Colonic mucosa (tissue), 4 donors: ENCODE results near the gene RAET1L. TPM values are rescaled to one million over a fixed set of nuclear protein-coding genes. Genes with fewer than 3 reads are reported as not detected.

ENCODE experiments used
- DNase-seq: peaks from one replicate; pipeline ENCODE4 v3.0.0-alpha.2; 2020
- H3K27ac ChIP-seq: fragments of 200-600 bp; one replicate; pipeline ENCODE4 v1.8.0; 2021
- H3K27me3 ChIP-seq: fragments of 200-600 bp; one replicate; pipeline ENCODE4 v1.8.0; 2021
- H3K36me3 ChIP-seq: fragments of 200-600 bp; one replicate; pipeline ENCODE4 v1.8.0; 2021
- H3K4me1 ChIP-seq: fragments of 200-600 bp; one replicate; pipeline ENCODE4 v1.8.0; 2021; ENCODE audit warnings: mild to moderate bottlenecking
- H3K4me3 ChIP-seq: fragments of 200-600 bp; one replicate; pipeline ENCODE4 v1.8.0; 2021
- H3K9ac ChIP-seq, 2 donors: one replicate each; pipeline ENCODE4 v1.7.0; 2013; ENCODE audit warnings: control low read depth in 2 of 2, low read depth in 2 of 2, low read length in 2 of 2
- H3K9me3 ChIP-seq: fragments of 200-600 bp; one replicate; pipeline ENCODE4 v1.8.0; 2021
- intact Hi-C: fragments of 100-400 bp; cut with DNase I; formaldehyde crosslinking; loops from one replicate; pipeline ENCODE4 v1.14.1; 2022
- total RNA-seq, 2 donors: library from RNA; stranded (reverse); fragmentation: NEBNext Ultra II Directional in 1 of 2; extraction: Animal tissue kit (Norgen Biotek cat#: 25700) in 1 of 2; gene quantifications; one replicate each; pipeline ENCODE4 v1.2.1, GENCODE V29; 2021
- TF ChIP-seq, protein P1 (sequence below): fragments of 200-600 bp; IDR thresholded peaks from one replicate; pipeline ENCODE4 v1.8.0; 2022; ENCODE audit warnings: antibody characterized with exemption, mild to moderate bottlenecking
- donor health status: healthy.
- donor health status: DM: no; HTN: no; CAD: no.
- donor health status: DM: no; HTN: no; CAD: no.

RAET1L gene
- total RNA-seq, 2 donors from 2014 or later: 0.24 to 3.2 TPM

DNA sequence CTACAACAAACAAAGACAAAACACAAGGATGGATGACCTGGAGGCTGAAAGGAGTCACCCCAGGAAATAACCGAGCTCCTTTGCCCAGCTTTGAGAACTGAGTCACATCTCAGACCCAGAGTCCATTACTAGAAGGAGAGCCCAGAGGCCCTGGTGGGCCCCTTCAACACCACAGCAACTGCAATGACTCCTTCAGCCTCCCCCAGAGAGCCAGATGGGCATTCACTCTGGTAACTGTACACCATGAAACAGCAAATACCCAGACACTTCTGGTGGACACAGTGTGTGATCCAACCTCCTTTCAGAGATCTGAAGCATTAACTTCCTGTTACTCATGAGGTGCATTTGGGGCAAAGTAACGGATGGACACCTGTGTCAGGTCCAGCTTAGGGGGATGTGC lies 22.6 kb downstream of the RAET1L start:
- no peak for DNase-seq
- peaks cover 5% of the 10 kb centered on the region for H3K4me1 ChIP-seq
- no peaks in the 10 kb centered on the region for H3K27me3 ChIP-seq
- TF ChIP-seq, protein P1, sequence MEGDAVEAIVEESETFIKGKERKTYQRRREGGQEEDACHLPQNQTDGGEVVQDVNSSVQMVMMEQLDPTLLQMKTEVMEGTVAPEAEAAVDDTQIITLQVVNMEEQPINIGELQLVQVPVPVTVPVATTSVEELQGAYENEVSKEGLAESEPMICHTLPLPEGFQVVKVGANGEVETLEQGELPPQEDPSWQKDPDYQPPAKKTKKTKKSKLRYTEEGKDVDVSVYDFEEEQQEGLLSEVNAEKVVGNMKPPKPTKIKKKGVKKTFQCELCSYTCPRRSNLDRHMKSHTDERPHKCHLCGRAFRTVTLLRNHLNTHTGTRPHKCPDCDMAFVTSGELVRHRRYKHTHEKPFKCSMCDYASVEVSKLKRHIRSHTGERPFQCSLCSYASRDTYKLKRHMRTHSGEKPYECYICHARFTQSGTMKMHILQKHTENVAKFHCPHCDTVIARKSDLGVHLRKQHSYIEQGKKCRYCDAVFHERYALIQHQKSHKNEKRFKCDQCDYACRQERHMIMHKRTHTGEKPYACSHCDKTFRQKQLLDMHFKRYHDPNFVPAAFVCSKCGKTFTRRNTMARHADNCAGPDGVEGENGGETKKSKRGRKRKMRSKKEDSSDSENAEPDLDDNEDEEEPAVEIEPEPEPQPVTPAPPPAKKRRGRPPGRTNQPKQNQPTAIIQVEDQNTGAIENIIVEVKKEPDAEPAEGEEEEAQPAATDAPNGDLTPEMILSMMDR: no peak
- no peak overlapping the region for H3K27ac ChIP-seq
- H3K9ac ChIP-seq: no peak overlapping the region
- H3K36me3 ChIP-seq: no peaks in the 10 kb centered on the region
- no peak overlapping the region for H3K4me3 ChIP-seq
- intact Hi-C loops: no loop called here
- H3K9me3 ChIP-seq: no peaks in the 10 kb centered on the region

DNA sequence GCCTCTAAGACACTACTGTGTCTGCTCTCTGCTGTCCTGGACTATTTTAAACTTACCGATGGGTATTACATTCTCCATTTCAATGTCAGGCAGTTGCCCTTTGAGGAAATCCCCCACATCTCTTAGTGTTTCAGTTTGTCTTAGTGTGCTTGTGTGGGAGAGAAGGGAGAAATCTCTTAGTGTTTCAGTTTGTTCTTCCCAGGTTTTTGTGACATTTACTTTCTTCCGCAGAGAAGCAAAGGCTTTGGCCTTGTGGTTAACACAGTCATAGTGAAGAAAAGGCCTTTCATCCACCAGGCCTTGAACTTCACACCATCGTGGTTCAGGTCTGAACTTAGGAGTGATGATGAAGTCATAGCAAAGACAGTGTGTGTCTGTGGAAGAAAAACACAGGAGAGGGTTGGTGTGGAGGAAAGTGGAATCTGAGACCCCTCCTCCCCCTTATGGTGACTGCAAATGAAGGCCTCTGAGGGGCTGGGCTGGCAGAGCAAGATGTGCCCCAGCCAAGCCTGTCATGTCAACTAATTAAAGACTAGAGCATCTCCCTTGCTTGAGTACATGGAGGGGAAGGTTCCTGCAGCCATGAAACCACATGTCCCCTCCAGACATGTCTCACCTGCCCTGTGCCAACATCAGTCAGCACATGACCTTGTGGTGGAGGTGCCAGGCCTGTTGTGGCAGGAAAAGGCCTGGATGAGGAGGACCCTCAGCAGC lies 23.9 kb downstream of the RAET1L start:
- Histone ChIP-seq H3K36me3 (no peaks in the 10 kb centered on the region), H3K4me3 (no peak overlapping the region), H3K9me3 (no peaks in the 10 kb centered on the region), H3K4me1 (peaks cover 5% of the 10 kb centered on the region), H3K9ac (no peak overlapping the region), H3K27me3 (no peaks in the 10 kb centered on the region), H3K27ac (no peak overlapping the region)
- TF ChIP-seq, protein P1: no peak
- no peak for DNase-seq
- intact Hi-C loops: no loop called here

DNA sequence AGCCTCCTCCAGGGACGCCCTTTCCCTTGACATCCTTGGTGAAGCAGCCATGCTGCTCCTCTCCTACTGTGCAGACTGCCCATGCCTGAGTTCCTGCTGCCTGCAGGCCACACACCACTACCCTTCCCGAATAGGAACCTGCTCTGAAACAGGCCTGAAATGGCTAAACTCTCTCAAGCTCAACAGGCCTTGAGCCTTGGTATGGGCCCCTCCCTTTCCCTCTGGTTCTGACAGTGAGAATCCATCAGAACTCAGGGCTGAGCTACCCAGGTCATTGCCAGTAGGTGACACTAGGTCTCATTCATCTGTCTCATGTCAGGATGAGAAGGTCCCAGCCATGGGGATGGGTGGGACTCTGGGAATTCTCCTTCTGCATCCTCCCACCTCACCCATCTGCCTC lies 25.7 kb downstream of the RAET1L start:
- intact Hi-C loops: no loop called here
- Histone ChIP-seq H3K27ac (no peak overlapping the region), H3K36me3 (no peaks in the 10 kb centered on the region), H3K4me3 (no peak overlapping the region), H3K27me3 (peaks cover 10% of the 10 kb centered on the region), H3K9me3 (no peaks in the 10 kb centered on the region), H3K4me1 (peaks cover 3% of the 10 kb centered on the region), H3K9ac (no peak overlapping the region)
- DNase-seq: no peak
- TF ChIP-seq, protein P1: no peak

DNA sequence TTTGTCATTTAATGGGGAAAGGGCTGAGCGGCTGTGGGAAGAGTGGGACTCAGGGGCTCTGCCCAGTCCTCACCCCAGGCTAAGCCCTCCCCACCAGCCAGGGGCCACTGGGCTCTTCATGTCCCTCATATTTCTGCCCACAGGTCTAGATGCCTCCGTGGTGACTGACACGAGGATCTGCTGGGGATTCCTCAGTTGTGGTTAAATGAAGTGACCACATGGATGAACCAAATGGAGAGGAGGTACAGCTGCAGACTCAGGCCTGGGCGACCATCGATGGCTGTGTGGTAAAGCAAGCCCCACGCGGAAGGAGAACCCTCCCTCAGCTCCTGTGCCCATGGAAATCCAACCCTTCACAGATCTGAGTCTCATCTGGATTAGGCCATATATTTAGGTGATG lies 29.4 kb downstream of the RAET1L start:
- DNase-seq: no peak
- intact Hi-C loops: no loop called here
- Histone ChIP-seq H3K4me1 (peaks cover 4% of the 10 kb centered on the region), H3K27ac (no peak overlapping the region), H3K36me3 (no peaks in the 10 kb centered on the region), H3K9ac (no peak overlapping the region), H3K9me3 (no peaks in the 10 kb centered on the region), H3K27me3 (peaks cover 42% of the 10 kb centered on the region), H3K4me3 (no peak overlapping the region)
- TF ChIP-seq, protein P1: no peak

DNA sequence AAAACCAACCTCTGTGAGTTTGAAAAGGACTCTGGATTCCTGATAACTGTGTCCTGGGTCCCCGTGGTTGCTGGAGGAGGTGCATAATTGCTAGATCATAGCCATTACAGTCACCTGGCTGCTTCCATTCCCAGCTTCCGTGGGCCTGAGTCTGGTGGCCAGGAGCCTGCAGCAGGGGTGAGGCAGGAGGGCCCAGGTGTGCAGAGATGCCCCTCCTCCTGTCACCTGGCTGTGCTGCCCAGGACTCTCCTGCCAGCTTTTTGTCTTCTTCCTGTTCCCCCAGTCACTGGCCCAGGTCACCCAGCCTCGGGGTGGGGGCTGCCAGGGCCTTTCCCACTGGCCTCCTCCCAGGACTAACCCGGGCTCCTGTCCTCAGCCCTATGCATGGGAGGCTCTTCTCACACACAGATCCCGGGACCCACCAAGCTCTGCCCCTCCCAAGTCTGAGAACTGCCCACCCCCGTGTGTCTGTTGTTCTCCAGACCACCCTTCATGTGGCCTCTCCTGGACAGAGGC lies 30.0 kb downstream of the RAET1L start:
- no peak overlapping the region for H3K9ac ChIP-seq
- peaks cover 4% of the 10 kb centered on the region for H3K4me1 ChIP-seq
- intact Hi-C loops: no loop called here
- H3K9me3 ChIP-seq: no peaks in the 10 kb centered on the region
- TF ChIP-seq, protein P1: no peak
- H3K4me3 ChIP-seq: no peak overlapping the region
- peaks cover 48% of the 10 kb centered on the region for H3K27me3 ChIP-seq
- H3K36me3 ChIP-seq: no peaks in the 10 kb centered on the region
- no peak overlapping the region for H3K27ac ChIP-seq
- no peak for DNase-seq
